Measurements from ENCODE around the gene XRCC5. TPM values are rescaled to one million over a fixed set of nuclear protein-coding genes. Genes with fewer than 3 reads are reported as not detected.

The XRCC5 gene
- total RNA-seq, 1 experiment from 2014 or later: 618 TPM

DNA sequence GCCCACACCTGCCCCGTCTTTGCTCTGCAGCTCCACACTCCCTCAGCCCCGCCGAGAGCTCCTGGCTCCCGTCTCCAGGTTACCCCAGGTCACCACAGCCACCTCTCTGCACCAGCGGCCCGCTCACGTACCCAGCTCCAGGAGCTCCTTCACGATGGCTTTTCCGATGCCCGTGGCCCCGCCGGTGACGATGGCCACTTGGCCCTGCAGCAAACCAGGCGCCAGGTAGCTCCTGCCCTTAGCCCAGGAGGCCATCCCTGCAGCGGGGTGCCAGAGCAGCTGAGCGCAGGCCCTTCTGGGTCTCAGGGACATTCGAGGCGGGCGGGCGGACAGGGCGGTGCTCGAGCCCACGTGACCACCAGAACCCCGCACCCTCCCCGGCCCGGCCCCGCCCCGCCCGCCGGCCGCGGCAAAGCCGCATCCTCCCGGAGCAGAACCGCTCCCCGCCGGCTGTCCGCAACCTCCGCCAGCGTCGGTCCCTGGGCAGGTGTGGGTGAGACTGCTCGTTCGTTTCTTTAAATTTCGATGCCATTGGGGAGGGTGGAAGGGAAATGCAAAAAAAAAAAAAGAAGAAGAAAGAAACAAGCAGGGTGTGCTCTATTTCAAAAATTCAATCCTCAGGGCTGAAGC, 27.5 kb upstream of the XRCC5 start, which contains the start of the genes PECR and TMEM169:
PECR (minus strand) TSS at position 323 of the 630 bp plus-strand sequence; CDS start at position 255, 68 bp downstream.
TMEM169 (plus strand) TSS at position 433 of the 630 bp plus-strand sequence. CDS start 14,045 bp downstream, outside the sequence.
- Mint-ChIP-seq H3K27ac (peak within 1 kb of the TSS; percentile 93 to 98 (median 94)), H3K9me3 (no peaks in the 10 kb centered on the region), H3K36me3 (ENCODE audit: insufficient read depth in 1 of 3, low read depth in 3 of 3) (peaks cover 0 to 3% (median 0%) of the 10 kb centered on the region in 3 experiments; a peak in 3 of 7 replicates), H3K4me1 (peaks cover 31 to 37% of the 10 kb centered on the region in 2 experiments), H3K4me3 (peak within 1 kb of the TSS; percentile 89 to 90), H3K27me3 (ENCODE audit: low read depth) (no peaks in the 10 kb centered on the region; the same call in 1 of the 2 replicates)
- Histone ChIP-seq H3K4me2 (ENCODE audit: insufficient read depth, insufficient read length, low read length) (peak within 1 kb of the TSS; percentile 95), H3K23me2 (ENCODE audit: insufficient read length, low read depth, low read length, poor library complexity, severe bottlenecking) (peaks cover 15% of the 10 kb centered on the region), H3K27me3 (ENCODE audit: insufficient read depth, low read length) (no peaks in the 10 kb centered on the region; the same call in 1 of the 2 replicates), H3T11ph (ENCODE audit: low read length) (no peak within 1 kb of the TSS), H2BK20ac (ENCODE audit: low read depth, low read length, poor library complexity, severe bottlenecking) (no peak within 1 kb of the TSS), H3K79me2 (ENCODE audit: insufficient read depth, low read length) (no peaks in the 10 kb centered on the region), H4K5ac (ENCODE audit: insufficient read length, low read depth, low read length) (peak within 1 kb of the TSS; percentile 73), H2BK15ac (ENCODE audit: low read depth, low read length) (no peak within 1 kb of the TSS), H2AFZ (ENCODE audit: low read length) (no peak within 1 kb of the TSS), H3K79me1 (ENCODE audit: insufficient read depth, low read depth, low read length, poor library complexity, severe bottlenecking) (no peaks in the 10 kb centered on the region), H3K9me3 (ENCODE audit: control insufficient read depth, low read depth, low read length) (no peaks in the 10 kb centered on the region), H3K4ac (ENCODE audit: low read depth, low read length) (no peak within 1 kb of the TSS), H3K14ac (ENCODE audit: insufficient read depth, low read length) (peak within 1 kb of the TSS; percentile 87), H3K18ac (ENCODE audit: insufficient read length, low read depth, low read length) (peak within 1 kb of the TSS; percentile 31), H2BK120ac (ENCODE audit: low read depth, low read length, poor library complexity, severe bottlenecking) (no peak within 1 kb of the TSS), H3K4me1 (ENCODE audit: insufficient read depth, low read length) (peaks cover 12% of the 10 kb centered on the region), H3K9ac (ENCODE audit: extremely low read depth, insufficient read length, low read length) (peak within 1 kb of the TSS; percentile 90), H3K56ac (ENCODE audit: insufficient read length, low read depth, low read length) (no peak within 1 kb of the TSS), H4K8ac (replicated peaks; ENCODE audit: insufficient read length, low read depth, low read length) (no peak within 1 kb of the TSS), H4K20me1 (ENCODE audit: control insufficient read depth, insufficient read depth, insufficient read length) (no peaks in the 10 kb centered on the region), H2AK5ac (ENCODE audit: insufficient read length, low read length) (no peak within 1 kb of the TSS), H3K27ac (ENCODE audit: insufficient read length, low read depth, low read length) (no peak within 1 kb of the TSS), H2BK5ac (ENCODE audit: insufficient read length, low read length) (no peak within 1 kb of the TSS), H3K23ac (ENCODE audit: insufficient read length, low read depth, low read length) (no peak within 1 kb of the TSS), H2BK12ac (ENCODE audit: insufficient read length, low read depth, low read length) (no peak within 1 kb of the TSS), H4K91ac (ENCODE audit: insufficient read length, low read depth, low read length) (no peak within 1 kb of the TSS)
- DNase-seq: peak; percentile 92
- WGBS (ENCODE audit: extremely low coverage, insufficient read length, low lambda C conversion rate): no CpG with 5 or more reads among the region's 44 CpGs
- TF ChIP-seq, protein P1, sequence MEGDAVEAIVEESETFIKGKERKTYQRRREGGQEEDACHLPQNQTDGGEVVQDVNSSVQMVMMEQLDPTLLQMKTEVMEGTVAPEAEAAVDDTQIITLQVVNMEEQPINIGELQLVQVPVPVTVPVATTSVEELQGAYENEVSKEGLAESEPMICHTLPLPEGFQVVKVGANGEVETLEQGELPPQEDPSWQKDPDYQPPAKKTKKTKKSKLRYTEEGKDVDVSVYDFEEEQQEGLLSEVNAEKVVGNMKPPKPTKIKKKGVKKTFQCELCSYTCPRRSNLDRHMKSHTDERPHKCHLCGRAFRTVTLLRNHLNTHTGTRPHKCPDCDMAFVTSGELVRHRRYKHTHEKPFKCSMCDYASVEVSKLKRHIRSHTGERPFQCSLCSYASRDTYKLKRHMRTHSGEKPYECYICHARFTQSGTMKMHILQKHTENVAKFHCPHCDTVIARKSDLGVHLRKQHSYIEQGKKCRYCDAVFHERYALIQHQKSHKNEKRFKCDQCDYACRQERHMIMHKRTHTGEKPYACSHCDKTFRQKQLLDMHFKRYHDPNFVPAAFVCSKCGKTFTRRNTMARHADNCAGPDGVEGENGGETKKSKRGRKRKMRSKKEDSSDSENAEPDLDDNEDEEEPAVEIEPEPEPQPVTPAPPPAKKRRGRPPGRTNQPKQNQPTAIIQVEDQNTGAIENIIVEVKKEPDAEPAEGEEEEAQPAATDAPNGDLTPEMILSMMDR (conservative IDR thresholded peaks at IDR 0.05): no peak
